Activated T-helper 9 cell treated with anti-CD3 and anti-CD28 coated beads, Interleukin-2, amount 50 U/mL, for 16 hours (primary cell): ENCODE measurements around the gene REPS1.

Source experiments
- DNase-seq: peaks from one replicate; pipeline ENCODE4 v3.0.0-alpha.2; 2020; ENCODE audit warnings: low read depth

The REPS1 gene

DNA sequence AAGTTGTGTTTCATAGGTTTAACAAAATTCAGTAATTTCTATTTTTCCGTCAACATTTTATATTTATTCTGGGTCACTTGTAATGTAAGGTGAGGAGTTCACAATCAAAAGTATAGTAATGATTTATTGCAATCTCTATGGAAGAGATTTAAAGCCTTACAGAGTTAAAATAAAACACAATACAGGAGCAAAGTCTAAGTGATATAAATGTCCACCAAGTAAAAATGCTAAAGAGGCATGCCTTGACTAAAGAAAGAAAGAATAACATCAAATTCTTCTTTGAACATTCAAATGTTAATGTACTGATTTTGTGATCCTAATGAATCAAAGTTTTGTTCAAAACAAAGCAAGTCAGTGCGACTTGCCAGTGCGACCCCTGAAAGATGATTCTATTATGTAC is 61.5 kb downstream of the REPS1 start:
- DNase-seq = no peak

- no peak for DNase-seq
These were observed 62.2 kb downstream of the REPS1 start for GRCh38 chr6:138925806-138926205.

DNA sequence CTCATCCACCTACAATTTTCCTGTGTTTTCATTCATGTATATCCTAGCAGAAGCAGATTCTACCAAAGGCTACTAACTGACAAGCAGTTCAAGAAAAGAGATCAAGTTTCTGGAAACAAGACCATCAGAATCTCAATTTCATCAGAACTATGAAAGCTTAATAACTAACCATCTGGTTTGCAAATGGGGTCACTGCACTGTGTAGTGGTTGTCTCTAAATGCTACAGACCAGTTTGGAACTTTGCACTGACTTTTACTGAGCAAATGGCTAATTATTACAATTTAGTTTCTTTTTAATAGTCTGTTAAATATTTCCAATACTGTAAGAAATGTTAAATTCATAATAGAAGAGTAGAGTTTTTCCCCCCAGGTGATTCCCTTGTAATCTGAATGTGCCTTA is 64.5 kb downstream of the REPS1 start:
- no peak for DNase-seq

GRCh38 chr6:138920906-138921305 is 67.1 kb downstream of the REPS1 start:
- DNase-seq = no peak

- no peak for DNase-seq
These were observed 73.4 kb downstream of the REPS1 start for GRCh38 chr6:138914701-138915100.

- no peak for DNase-seq
These were observed 75.7 kb downstream of the REPS1 start for GRCh38 chr6:138912308-138912707.

DNA sequence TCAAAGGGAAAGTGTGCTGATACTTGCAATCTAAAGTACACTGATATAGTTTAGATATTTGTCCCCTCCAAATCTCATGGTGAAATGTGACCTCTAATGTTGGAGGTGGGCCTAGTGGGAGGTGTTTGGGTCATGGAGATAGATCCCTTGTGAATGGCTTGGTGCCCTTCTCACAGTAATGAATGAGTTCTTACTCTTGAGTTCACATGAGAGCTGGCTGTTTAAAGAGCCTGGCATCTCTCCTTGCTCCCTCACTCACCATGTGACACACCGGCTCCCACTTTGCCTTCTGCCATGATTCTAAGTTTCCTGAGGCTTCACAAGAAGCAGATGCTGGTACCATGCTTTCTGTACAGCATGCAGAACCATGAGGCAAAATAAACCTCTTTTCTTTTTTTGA is 78.1 kb downstream of the REPS1 start:
- DNase-seq = no peak

GRCh38 chr6:138909511-138909910 is 78.5 kb downstream of the REPS1 start:
- no peak for DNase-seq

DNA sequence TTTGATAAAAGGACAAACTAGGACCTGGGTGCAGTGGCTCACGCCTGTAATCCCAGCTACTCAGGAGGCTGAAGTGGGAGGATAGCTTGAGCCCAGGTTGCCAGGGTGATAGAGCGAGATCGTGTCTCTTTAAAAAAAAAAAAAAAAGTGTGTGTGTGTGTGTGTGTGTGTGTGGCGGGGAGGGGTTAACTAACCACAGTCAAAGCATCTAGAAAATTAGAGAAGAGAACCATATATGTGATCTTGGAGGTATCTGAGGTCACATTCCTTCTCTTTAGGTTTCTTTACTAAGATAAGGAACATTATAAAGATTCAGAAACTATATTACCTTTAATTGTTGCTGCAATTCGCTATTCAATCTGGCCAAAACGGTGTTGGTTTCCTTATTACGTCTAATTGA is 80.9 kb downstream of the REPS1 start:
- no peak for DNase-seq

GRCh38 chr6:138897031-138897430 is 91.0 kb downstream of the REPS1 start:
- no peak for DNase-seq

GRCh38 chr6:138896104-138896756 is 91.8 kb downstream of the REPS1 start:
- no peak for DNase-seq

DNA sequence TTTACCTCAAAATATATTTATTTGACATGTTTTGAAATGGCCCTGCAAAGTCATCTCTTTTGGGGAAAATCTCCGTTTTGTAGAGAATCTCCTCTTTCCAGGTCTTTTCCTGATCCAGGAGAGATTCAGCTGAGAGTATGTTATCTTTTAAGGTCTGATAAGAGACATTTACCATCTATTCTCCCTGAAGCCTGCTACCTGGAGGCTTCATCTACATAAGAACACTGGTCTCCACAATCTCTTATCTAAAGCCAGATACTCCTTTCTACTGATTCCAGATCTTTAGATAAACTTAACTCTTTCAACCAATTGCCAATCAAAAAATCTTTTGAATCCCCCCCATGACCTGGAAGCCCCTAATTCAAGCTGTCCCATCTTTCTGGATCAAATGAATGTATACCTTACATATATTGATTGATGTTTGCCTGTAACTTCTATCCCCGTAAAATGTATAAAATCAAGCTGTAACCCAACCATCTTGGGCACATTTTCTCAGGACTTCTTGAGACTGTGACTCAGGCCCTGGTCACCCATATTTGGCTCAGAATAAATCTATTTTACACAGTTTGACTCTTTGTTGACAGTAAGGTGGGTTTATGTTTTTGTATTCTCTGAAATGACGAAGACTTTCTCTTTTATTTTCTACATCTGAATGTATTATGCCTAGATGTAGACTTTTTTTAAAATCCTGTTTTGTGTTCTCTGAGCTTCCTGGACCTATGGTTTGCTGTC is 96.6 kb downstream of the REPS1 start:
- no peak for DNase-seq

GRCh38 chr6:138885156-138885819 is 102.8 kb downstream of the REPS1 start:
- DNase-seq = no peak

DNA sequence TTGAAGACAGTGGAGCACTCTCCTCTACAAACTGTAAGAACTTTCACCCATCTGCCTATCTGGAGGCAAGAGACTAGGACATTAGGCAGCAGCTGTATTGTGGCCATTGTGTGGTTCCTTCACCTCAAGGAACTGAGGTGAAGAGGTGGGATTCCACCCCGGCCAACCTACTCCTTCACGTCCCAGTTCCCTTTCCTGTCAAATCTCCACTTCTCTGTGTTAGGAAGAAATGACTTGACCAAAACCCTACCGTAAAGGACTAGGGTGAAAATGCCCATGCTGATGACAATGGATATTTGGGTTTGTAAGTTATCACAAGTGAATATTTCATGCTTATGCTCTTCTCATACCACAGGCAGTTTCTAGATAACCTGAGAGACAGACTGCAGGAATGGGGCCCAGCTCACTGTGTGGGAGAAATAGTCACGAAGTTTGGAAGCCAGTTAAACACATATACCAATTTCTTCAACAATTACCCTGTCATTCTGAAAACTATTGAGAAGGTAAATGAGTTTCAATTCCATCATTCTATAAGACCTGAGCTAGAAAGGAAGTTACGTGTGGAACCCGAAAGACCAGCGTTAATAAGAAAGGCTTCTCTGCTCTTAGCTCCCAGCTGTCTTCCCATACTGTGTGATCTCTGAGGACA is 105.6 kb downstream of the REPS1 start:
- DNase-seq = no peak

- DNase-seq = no peak
These were observed 114.9 kb downstream of the REPS1 start for GRCh38 chr6:138873191-138873590.

DNA sequence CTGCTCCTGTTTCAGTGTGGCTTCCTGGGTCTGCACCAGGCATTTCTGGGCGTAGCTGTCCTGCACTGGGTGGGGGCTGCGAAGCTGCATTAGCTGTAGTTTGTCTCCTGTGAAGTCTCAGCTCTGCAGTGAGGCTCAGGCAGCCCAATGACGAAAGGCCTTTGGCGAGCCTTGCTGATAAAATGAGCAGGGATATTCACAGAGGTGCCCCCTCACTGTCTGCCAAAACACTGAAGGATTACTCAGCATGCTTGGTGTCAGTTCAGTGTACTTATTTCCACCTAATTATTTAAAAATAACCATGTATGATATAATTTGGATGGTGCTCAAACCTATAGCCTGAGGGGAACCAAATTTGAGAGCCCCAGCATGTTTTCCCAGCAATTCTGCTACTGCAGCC is 118.7 kb downstream of the REPS1 start:
- DNase-seq = no peak

DNA sequence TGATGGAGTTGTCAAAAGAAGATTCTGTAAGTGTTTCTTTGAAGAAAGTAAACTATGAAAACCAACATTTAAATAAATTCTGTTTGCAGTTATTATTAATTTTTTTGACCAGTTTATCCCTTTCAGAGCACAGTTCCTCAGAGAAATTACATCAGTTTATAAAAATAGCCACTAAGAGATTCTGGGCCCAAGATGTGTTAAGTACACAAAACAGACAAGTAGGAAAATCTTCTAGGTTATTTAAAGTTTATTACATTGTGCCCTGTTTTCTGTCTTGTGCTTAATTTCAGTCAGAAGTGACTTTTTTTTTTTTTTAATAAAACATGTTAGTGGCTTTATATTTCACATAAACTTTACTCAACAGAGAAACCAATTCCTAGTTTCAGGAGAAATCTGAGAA is 119.9 kb downstream of the REPS1 start:
- no peak for DNase-seq

GRCh38 chr6:138865480-138866109 is 122.5 kb downstream of the REPS1 start:
- no peak for DNase-seq

DNA sequence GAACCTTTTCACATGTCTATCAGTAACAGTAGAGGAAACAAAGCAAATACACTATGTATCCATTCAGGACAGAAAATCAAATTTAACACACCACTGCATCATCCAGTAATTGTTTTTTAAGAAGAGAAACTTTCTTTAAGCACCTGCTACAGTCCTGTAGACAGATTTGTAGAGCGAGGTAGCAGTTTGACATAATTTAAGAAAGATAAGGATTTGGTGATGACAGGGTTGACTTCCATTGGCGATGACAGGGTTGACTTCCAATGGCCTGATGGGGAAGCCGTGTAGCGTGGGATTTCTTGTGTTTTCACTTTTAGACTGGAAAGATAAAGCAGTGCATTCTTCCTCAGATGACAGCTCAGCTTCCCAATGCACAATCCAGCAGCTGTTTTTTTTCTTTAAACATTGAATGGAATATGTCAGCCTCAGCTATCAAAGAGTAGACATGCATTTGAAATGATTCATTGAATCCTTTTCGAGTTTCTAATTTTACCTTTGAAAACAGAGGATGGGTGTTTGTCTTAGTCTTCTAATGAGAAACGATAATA is 123.6 kb downstream of the REPS1 start:
- no peak for DNase-seq

GRCh38 chr6:138863321-138863720 is 124.7 kb downstream of the REPS1 start:
- no peak for DNase-seq

DNA sequence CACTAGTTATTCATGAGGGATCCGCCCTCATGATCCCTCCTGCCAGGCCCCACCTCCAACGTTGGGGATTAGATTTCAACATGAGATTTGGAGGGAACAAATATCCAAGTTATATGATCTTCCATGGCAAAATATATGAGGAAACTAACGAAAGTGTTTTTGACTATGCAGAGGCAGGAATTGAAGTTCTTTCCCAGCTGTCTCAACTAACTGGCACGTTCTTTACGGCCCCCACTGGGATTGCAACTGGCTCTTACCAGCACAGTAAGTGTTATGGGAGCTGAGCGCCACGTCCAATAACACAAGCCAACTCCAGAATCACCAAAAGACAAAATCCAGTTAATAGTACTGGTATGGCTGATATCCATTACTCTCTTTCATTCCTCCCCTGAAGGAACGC is 125.6 kb downstream of the REPS1 start:
- DNase-seq = no peak

DNA sequence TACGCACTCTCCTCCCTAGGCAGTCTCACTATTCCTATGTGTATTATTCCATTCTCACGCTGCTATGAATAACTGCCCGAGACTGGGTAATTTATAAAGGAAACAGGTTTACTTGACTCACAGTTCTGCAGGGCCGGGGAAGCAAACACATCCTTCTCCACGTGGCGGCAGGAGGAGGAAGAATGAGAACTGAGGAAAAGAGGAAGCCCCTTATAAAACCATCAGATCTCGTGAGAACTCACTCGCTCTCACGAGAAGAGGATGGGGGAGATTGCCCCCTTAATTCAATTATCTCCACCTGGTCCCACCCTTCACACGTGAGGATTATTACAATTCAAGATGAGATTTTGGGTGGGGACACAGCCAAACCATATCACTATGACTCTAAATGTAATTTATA is 130.3 kb downstream of the REPS1 start:
- no peak for DNase-seq
